NCI-H1417 (cell line): ENCODE data around the gene MAPKAPK3.
"Not testable (repeated sequence)": the region's sequence is repeated elsewhere in the genome, so short reads cannot be mapped to it uniquely, and the experiment has no call there.

Source experiments
- DNase-seq, 3 experiments: peaks; one replicate each; lab custom pipeline; 2025; lab: John Stamatoyannopoulos, UW

Gene MAPKAPK3

DNA sequence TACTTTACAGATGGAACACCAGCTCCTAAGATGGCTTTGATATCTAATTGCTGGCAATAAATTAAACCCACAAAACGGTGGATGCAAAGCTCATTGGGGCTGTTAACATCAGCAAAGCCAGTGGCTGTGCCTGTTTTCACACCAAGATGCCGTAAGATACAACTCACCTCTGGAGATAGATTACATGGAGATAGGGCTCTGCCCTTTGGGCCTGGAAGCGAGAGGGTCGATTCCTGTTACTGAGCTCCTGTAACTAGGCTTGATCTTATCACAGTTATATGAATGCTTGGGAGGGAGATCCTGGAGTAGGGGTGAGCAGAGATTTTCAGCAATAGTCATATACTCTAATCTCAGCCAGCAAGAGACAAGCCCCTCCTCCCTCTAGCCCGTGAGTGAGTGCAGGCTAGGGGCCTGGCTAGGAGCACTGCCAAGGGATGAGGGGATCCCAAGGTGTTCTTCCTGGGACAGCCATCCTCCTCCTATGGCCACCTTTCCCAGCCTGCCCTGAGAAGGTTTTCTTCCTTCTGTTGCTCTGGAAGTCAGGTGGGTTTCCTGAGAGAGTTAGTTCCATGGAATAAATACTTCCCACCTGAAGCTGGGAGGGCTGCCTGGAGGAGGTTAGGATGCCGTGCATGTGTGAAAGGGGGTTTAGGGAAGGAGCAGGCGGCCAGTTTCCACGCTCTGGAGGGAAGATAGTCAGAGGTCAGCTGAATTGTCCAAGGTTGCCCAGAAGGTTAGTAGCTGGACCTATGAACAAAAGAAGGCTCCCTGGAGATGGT lies 39.7 kb downstream of the MAPKAPK3 start:
- DNase-seq = no peak

DNA sequence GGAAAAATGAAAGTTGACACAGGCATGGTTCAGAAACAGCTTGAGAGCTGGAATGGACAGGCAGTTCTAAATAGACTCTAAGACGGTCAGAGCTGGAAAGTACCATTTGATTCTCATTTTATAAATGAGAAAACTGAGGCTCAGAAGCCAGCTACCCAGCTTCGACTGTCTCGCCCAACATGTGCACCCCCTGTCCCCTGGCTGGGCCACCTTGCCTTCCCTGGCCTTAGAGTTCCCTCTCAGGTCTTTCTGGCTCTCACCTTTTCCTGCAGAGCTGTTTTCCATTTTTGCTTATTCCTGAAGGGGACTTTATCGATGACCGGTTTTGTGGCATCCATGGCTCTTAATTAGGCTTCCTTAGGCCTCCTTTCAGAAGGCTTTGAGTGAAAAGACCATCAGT lies 40.5 kb downstream of the MAPKAPK3 start:
- DNase-seq = no peak

DNA sequence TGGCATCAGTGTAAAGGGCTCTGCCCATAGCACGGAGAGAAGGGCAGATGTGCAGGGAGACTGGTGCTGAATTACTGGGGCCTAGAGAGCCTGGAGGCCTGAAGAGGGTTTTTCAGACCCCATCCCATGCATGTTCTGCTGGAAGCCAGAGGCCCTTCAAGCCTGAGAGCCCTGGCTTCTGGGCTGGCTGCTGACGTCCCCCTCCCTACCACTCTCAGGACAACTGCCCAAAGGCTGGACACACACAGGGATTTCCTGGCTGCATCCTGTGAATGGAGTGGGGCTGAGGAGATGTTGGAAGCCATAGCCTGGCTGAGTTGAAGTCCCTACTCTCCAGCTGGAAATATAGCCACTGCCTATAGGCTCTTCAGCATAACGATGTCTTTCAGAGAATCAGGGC lies 40.9 kb downstream of the MAPKAPK3 start:
- DNase-seq = no peak

DNA sequence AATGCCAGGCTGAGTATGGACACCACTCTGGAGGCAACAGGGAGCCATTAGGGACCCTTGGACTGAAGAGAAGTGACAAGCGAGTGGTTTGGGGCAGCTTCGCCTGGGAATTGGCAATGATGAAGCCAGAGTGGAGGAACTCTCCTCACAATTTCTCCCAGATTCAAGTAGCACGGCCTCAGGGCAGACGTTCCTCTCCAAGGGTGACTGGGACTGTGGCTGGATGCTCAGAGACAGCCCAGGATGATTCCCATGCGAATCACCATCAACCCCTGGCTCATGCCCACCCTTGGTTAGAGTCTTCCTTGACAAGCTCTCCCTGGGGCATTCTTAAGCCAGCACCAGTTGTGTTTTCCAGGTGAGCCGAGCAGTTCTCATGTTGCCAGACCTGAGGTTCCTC lies 41.5 kb downstream of the MAPKAPK3 start:
- no peak for DNase-seq

DNA sequence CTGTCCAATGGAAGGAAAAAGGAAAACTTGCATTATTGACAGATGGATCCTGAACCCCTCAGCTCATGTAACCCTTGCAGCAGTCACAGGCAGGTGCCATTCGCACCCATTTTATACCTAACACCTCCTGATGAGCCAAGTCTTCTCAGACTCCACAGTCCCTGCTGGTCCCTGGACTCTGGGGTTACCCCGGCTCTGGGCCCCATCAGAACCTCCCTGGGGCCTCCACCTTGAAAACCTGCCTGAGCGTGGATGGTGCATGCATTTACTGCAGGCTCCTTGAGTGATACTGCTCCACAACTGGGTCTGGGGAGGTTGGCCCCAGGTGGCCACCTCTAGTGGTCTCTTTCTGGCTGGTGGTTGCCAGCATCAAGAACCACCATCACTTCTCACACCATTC lies 41.9 kb downstream of the MAPKAPK3 start:
- no peak for DNase-seq

DNA sequence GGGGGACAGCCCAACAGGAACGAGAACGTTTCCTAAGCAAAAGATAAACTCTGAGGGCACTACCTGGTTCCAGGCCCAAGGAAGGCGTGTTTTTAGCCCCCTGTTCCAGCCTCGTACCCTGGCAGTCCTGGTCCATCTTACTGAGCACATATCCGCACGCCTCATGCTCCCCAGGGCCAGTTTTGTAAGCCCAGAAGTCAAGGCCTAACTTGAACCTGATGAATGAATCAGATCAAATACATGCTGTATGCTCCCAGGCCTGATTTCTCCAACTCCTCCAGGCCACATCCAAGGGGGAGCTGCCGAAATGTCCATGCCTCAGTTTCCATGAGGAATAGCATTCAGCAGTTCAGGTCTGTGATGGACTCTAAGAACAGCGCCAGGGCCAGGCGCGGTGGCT lies 43.4 kb downstream of the MAPKAPK3 start:
- no peak for DNase-seq

DNA sequence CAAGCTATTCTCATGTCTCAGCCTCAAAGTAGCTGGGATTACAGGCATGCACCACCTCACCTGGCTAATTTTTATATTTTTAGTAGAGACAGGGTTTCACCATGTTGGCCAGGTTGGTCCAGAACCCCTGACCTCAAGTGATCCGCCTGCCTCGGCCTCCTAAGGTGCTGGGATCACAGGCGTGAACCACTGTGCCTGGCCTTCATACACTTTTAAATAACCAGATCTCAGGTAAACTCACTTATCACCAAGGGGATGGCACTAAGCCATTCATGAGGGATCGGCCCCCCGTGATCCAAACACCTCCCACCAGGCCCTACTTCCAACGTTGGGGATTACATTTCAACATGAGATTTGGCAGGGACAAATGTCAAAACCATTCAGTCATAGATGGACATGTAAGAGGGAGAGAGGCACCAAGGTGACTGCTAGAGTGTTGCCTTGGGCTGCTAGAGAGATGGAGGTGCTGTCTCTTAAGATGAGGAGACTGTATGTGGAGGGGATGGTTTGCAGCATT lies 44.4 kb downstream of the MAPKAPK3 start:
- DNase-seq = no peak

DNA sequence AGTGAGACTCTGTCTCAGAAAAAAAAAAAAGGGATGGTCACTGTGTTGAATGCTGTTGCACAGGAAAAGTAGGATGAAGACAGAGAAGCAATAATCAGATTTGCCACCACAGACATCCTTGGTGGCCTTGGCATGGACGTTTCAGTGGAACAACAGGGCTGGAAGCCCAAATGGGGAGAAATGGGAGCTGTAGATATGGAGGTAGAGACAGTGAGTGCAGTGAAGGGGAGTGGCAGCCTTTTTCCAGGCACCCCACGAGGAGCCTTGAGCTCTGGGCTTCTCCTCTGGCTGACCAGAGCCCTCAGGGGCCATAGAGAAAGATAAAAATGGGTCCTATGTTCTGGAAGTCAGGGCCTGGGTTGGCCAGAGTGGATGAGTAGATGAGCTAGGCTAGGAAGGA lies 45.5 kb downstream of the MAPKAPK3 start:
- no peak for DNase-seq

DNA sequence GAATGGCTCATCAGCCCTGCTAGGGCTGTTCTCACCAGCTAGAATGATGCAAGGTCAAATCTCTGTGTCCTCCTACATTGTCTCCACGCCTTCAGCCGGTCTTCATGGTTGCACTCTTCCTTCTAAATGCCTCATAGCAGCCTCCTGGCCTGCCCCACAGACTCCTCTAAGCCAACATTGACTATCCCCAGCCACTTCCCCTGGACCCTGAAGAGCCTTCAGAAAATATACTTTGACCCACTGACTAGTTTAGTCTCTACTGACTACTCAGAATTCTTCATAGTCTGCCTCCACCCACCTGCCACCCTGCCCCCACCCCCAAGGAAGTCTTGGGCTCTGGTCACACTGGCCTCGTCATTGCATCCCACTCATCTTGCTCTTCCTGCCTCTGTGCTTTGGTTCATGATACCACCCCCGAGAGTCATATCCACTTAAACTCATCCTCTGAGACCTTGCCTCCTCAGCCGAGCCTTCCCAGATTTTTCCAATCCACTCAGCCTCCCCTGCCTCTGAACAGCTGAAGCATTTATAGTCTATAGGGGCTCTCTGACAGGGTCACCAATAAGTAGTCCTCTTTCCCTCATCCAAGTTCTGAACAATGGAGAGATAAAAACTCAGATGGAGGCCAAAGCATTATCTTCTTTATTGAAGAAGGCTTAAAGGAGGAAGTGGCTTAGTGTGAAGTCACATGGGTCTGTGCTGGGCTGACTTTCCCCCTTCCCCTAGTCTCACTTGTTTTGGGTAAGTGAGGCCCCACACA lies 48.3 kb downstream of the MAPKAPK3 start:
- no peak for DNase-seq

DNA sequence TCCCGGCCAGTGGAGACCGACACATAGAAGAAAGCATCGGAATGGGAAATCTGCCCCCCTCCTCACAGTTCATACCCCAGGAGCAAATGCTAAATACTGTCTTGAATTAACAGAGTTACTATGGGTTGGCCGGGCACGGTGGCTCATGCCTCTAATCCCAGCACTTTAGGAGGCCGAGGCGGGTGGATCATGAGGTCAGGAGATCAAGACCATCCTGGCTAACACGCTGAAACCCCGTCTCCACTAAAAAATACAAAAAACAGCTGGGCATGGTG lies 48.8 kb downstream of the MAPKAPK3 start:
- DNase-seq = not testable (repeated sequence)

DNA sequence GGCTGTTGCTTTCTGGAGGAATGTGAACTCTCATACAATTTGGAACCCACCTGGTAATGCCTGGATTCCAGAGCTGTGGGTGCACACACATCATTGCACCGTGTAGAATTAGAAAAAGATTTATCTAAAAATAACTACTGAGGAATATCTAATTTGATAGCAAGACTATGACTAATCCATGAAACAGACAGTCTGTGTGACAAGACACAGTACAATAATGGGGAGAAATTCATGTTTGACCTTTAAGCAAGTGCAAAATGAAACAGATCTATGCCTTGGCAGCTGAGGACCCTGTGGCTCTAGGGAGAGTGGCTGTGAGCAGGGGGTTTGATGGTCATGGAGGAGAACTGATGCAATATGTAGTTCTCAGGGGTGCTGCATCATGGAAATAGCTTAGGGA lies 49.9 kb downstream of the MAPKAPK3 start:
- DNase-seq = no peak

DNA sequence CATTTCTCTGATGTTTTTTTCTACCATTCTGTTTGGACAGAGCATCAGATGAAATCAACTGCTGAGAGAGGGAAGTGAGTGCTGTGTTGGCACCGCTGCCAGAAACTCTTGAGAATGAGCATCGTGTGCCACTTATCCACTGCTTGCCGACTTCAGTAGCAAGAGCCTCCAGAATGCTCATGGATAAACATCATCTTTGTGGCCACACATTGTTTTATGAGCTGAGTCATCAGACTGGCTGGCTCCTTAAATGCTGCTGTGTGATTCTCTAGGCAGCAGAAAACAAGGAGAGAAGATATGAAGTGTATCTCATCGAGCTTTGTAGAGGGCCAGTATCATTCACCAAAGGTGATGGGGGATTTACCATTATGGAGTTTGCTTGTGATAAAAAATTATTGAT lies 54.4 kb downstream of the MAPKAPK3 start:
- DNase-seq = peak; percentile 17 to 85 (median 72)

DNA sequence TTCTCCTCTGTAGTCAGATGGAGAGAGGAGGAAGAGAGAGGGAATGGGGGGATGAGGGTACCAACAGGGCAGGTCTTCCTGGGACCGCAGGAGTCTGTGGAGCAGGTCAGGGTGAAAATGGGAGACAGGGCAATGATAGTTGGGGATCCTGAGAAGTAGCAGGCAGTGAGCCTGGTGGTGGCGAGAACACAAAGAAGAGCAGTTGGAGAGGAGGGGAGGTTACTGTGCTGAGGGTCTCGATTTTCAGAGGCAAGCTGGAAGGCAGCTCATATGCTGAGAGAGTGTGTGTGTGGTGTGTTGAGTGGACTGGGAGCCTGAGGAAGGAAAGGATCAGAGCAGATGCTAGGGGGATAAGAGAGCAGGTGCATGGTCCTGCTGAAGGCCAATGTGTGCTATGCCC lies 55.7 kb downstream of the MAPKAPK3 start:
- no peak for DNase-seq

DNA sequence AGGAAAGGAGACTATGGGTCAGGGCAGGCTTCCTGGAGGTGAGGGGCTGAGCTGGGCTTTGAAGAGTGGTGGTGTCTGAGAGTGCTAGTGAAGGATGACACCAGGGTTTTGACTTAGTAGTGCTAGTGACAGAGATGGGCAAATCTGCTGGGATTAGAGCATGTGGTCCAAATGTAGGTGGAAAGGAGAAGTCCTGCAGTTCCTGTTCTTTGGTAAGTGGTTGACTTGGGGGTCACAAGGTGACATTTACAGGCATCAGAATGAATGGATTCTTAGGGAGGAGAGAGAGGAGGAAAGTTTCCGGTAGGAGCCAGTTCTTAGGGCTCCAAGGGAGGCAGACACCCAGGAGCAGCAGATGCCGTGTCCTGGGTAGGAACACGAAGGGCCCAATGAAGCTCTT lies 57.0 kb downstream of the MAPKAPK3 start:
- DNase-seq = no peak

DNA sequence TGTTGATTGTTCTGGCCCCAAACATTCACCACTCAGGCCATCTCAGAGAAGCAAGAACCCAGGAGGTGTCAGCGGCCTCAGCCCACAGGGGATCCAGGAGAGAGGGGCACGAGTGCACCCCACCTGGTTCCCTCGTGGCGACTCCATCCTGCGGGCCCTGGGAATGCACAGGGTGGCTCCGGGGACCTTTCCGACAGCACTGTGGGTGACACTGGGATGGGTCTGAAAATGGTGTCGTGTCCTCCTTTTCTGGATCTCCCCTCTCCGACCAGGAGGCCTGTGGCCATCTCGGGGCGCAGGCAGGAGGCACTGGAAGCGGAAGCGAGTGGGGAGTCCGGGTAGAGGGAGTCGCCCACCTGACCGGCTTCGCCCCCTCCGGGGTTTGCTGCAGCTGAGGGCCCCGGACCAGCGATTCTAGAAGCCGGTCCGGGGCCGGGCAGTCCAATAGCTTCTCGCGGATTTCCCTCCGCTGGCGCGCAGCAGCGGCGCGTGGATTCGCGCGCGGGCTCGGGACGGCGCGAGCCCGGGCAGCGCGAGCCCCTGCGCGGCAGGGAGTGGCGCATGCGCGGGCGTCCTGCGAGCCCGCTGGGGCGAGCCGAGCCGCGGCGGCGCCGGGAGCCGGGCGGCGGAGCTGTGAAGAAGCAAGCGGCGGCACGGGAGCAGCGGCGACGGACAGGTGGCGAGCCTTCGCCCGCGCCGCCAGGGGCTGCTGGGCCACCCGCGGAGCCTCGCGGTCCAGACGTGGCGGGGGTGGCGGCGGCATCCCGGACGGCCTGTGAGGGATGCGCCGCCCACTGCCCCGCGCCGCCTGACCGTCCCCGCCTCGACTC lies 57.6 kb downstream of the MAPKAPK3 start, which contains the start of gene DOCK3:
Gene DOCK3 (plus strand): TSS at position 579 of the 830 bp plus-strand sequence. CDS start 337 bp downstream, outside the sequence.
- peak; percentile 59 to 80 (median 71) for DNase-seq

DNA sequence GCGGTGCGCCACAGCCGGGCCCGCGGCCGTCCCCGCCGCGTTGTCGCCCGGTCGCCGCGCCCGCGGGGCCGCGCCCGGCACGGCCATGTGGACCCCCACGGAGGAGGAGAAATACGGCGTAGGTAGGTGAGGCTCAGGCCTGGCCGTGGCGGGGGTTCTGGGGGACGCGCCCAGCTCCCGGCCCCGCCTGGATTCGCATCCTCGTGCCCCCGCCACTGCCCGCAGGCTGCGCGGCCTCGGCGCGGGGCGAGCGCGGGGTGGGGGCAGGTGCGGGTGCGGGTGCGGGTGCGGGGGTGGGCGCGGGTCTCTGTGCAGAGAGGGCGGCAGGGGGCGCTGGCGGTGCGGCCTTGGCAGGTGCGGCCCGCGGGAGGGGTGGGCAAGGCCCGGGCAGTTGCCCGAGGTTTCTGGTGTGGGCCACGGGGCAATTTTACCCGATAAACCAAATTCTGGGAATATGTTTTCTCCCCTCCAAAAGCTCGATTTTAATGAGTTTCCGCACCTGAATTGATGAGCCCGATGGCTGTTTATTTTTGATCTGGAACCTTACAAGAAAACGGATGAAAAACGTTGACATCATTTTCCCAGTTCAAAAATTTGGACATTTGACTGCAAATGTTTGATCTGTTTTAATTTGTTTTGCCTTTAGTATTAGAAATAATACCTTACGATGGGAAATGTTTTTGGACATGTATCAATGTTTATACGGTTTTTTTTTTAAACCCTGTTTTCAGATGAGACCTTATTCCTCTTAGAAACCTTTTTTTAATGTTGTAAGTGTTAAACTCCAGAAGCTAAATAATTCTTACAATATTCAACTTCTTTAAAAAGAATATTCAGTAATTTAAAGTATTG lies 58.5 kb downstream of the MAPKAPK3 start:
- peak; percentile 21 to 80 (median 72) for DNase-seq

DNA sequence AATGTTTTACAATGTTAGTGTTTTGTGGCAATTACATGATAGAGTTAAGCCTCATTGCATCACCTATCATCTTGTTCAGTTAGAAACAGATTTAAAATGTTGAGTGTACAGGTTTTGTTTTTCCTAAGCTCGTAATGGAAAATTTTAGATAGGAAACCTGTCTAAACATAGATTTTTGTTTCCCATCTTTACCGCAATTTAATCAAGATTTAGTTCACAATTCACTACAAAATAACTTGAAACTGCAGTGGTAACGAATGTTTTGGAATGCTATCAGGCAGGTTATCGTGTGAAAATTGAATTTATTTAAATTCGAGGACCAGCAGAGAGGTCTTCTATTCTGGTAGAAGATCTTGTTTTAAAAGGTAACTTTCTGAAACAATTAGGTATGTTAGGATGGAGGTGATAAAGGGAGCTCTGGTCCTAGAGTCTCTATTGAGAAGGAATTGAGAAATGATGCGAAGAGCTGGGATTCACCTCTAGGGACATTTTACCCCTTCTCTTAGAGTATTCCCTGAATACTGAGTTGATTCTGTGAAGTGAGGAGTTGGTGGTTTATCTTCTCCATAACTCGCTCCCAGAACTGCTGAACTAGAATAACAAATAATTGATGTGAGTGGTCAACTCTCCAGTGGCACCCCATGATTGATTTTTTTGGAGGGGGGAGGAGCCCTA lies 59.2 kb downstream of the MAPKAPK3 start:
- peak in 1 of 3 experiments; percentile 13 for DNase-seq

DNA sequence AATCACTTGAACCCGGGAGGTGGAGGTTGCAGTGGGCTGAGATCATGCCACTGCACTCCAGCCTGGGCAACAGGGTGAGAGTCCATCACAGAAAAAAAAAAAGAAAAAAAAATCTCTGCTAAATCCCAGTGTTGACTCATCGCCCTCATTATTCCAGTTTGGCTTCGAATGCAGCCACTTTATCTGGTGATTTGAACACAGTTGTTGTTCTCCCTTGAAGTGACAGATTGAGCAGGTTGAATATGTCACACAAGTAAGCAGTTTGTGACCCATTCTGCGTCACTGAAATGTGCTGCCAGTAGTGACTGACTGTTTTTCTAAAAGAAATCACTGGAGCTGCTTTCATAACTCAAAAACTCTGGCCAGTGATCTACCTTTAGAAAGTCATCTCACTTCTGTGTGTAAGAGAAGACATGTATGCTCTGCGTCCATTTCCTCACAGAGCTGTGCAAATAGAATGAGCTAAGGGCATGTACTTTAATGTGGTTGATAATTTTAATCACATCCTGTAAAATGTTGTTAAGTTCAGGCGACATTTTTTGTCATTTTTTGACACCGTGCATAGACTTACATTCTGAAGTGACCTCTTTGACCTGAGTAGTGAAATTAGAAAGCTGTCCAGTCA lies 70.3 kb downstream of the MAPKAPK3 start:
- no peak for DNase-seq

DNA sequence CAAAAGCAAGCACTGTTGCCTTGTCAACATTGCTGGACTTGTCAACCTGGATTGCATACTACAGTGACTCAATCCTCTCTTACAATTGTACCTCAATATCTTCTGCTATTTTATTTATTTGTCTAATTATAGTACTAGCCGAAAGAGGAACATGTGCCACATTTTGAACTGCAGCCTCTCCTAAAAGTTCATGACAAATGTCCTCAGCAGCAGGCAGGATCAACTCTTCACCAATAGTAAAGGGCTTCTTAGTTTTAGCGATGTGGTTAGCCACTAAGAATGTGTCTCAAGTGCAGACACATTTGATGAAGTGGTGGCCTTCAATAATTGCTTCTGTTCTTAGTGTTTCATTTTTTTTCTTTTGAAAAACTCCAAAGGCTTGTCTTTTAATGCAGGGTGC lies 71.0 kb downstream of the MAPKAPK3 start:
- DNase-seq = no peak

DNA sequence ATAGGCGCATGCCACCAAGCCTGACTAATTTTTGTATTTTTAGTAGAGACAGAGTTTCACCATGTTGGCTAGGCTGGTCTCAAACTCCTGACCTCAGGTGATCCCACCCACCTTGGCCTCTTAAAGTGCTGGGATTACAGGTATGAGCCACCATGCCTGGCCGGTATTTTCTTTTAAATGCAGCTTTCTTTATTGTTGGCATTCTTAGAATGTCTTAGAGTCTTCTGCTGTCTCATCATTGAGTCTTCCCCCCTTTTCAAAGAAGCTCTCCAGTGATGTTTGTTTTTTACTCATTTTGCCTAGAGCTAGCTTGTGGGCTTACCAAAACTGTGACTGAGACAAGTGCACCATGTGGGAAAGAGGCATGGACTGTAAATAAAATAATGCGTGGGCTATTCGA lies 71.7 kb downstream of the MAPKAPK3 start:
- DNase-seq = not testable (repeated sequence)
